Urothelium cell line (cell line): ENCODE measurements around the gene CEP41.

Experiments
- DNase-seq: peaks from one replicate; pipeline ENCODE4 v3.0.0; 2011; ENCODE audit warnings: low spot score, mixed read lengths
- FAIRE-seq: peaks from 2 replicates; lab custom pipeline; 2011; peaks lifted over from hg19 to GRCh38; lab: Jason Lieb, UNC

The CEP41 gene

GRCh38 chr7:130421684-130422083, 19.1 kb downstream of the CEP41 start:
- DNase-seq = no peak
- FAIRE-seq = no peak

GRCh38 chr7:130420943-130421578, 19.8 kb downstream of the CEP41 start:
- no peak for DNase-seq
- no peak for FAIRE-seq

GRCh38 chr7:130419658-130420057, 21.2 kb downstream of the CEP41 start:
- DNase-seq (no peak), FAIRE-seq (no peak)

GRCh38 chr7:130418306-130418705, 22.5 kb downstream of the CEP41 start:
- FAIRE-seq = no peak
- DNase-seq = no peak

GRCh38 chr7:130417213-130417612, 23.6 kb downstream of the CEP41 start:
- DNase-seq (no peak), FAIRE-seq (no peak)

GRCh38 chr7:130415006-130415405, 25.8 kb downstream of the CEP41 start:
- FAIRE-seq = no peak
- DNase-seq = no peak

GRCh38 chr7:130413201-130413600, 27.6 kb downstream of the CEP41 start:
- DNase-seq (no peak), FAIRE-seq (no peak)

- FAIRE-seq (no peak), DNase-seq (no peak)
Measured at GRCh38 chr7:130410868-130411541, 29.8 kb downstream of the CEP41 start.

- no peak for DNase-seq
- no peak for FAIRE-seq
Measured at GRCh38 chr7:130409712-130410072, 31.1 kb downstream of the CEP41 start.

- FAIRE-seq = no peak
- DNase-seq = no peak
Measured at GRCh38 chr7:130409067-130409711, 31.6 kb downstream of the CEP41 start.

GRCh38 chr7:130405003-130405402, 35.8 kb downstream of the CEP41 start:
- DNase-seq (no peak), FAIRE-seq (no peak)

GRCh38 chr7:130401578-130401977, 39.2 kb downstream of the CEP41 start:
- FAIRE-seq (no peak), DNase-seq (no peak)

GRCh38 chr7:130401101-130401500, 39.7 kb downstream of the CEP41 start:
- FAIRE-seq = no peak
- DNase-seq = no peak

GRCh38 chr7:130400120-130400572, 40.7 kb downstream of the CEP41 start:
- DNase-seq (no peak), FAIRE-seq (no peak)

- no peak for FAIRE-seq
- DNase-seq = no peak
Measured at GRCh38 chr7:130398526-130399090, 42.2 kb downstream of the CEP41 start.

- FAIRE-seq (no peak), DNase-seq (no peak)
Measured at GRCh38 chr7:130397758-130398073, 43.1 kb downstream of the CEP41 start.

GRCh38 chr7:130397051-130397757, 43.6 kb downstream of the CEP41 start:
- FAIRE-seq = no peak
- DNase-seq = no peak

GRCh38 chr7:130396109-130396508, 44.7 kb downstream of the CEP41 start:
- no peak for DNase-seq
- no peak for FAIRE-seq

GRCh38 chr7:130395421-130395820, 45.4 kb downstream of the CEP41 start:
- FAIRE-seq (no peak), DNase-seq (no peak)

GRCh38 chr7:130394421-130395195, 46.2 kb downstream of the CEP41 start:
- FAIRE-seq (no peak), DNase-seq (no peak)
